Thoracic aorta (tissue), 2 donors: Measurements from ENCODE around the gene SLC23A2. TPM values are rescaled to one million over a fixed set of nuclear protein-coding genes. Genes with fewer than 3 reads are reported as not detected.

Source experiments
- ATAC-seq: fragments of 150-250 bp; one replicate; pipeline ENCODE4 v1.8.0; 2017; ENCODE audit warnings: low read depth; ENCODE audit not compliant: insufficient number of reproducible peaks, low FRiP score
- DNase-seq: peaks from one replicate; pipeline ENCODE4 v3.0.0-alpha.2; 2020; ENCODE audit warnings: low spot score
- H3K27ac ChIP-seq, 2 donors: fragments of 200-600 bp; sonication (generic); 1 replicate in 1 of 2; 2 replicates in 1 of 2; pipeline ENCODE4 v1.5.1; 2016; ENCODE audit warnings: mild to moderate bottlenecking in 2 of 2, moderate library complexity in 2 of 2
- H3K27me3 ChIP-seq: fragments of 200-600 bp; sonication (generic); replicated peaks from 2 replicates; pipeline ENCODE4 v1.6.0; 2016; ENCODE audit warnings: mild to moderate bottlenecking; ENCODE audit not compliant: insufficient read depth
- H3K36me3 ChIP-seq: fragments of 200-600 bp; sonication (generic); one replicate; pipeline ENCODE4 v1.5.1; 2016
- H3K4me1 ChIP-seq, 2 donors: fragments of 200-600 bp; sonication (generic); 1 replicate in 1 of 2; 2 replicates in 1 of 2; pipeline versions ENCODE4 v1.5.1 to v1.6.0; 2016; ENCODE audit warnings: low read depth in 2 of 2, mild to moderate bottlenecking in 1 of 2; ENCODE audit not compliant: control insufficient read depth in 1 of 2
- H3K4me3 ChIP-seq: fragments of 200-600 bp; sonication (generic); 2 replicates; pipeline ENCODE4 v1.5.1; 2016; ENCODE audit warnings: mild to moderate bottlenecking
- H3K9me3 ChIP-seq: fragments of 200-600 bp; sonication (generic); 2 replicates; pipeline ENCODE4 v1.5.1; 2016
- CTCF ChIP-seq: fragments of 200-600 bp; sonication (generic); IDR thresholded peaks from one replicate; pipeline ENCODE4 v1.5.1; 2019; ENCODE audit warnings: antibody characterized with exemption
- total RNA-seq, 2 donors: library from RNA; depleted of rRNA; stranded (reverse); fragments of >200 nt; gene quantifications; one replicate each; pipeline versions ENCODE4 v1.1.0 to v1.2.3, GENCODE V29; 2016

SLC23A2 gene
- total RNA-seq, 2 donors from 2014 or later = 32.1 to 51.9 TPM

GRCh38 chr20:4809707-4810106 is 191.6 kb downstream of the SLC23A2 start:
- ATAC-seq (no peak), DNase-seq (no peak)
- Histone ChIP-seq H3K36me3 (no peaks in the 10 kb centered on the region), H3K9me3 (no peaks in the 10 kb centered on the region), H3K27ac (no peak overlapping the region), H3K27me3 (no peaks in the 10 kb centered on the region), H3K4me1 (peaks cover 0 to 17% of the 10 kb centered on the region in 2 donors), H3K4me3 (no peak overlapping the region)
- TF ChIP-seq CTCF = no peak

- Histone ChIP-seq H3K36me3 (no peaks in the 10 kb centered on the region), H3K27me3 (no peaks in the 10 kb centered on the region), H3K4me3 (no peak overlapping the region), H3K9me3 (no peaks in the 10 kb centered on the region), H3K4me1 (peaks cover 0 to 15% of the 10 kb centered on the region in 2 donors), H3K27ac (no peak overlapping the region)
- no peak for TF ChIP-seq CTCF
- DNase-seq (no peak), ATAC-seq (no peak)
These were observed 192.4 kb downstream of the SLC23A2 start for GRCh38 chr20:4808872-4809271.

DNA sequence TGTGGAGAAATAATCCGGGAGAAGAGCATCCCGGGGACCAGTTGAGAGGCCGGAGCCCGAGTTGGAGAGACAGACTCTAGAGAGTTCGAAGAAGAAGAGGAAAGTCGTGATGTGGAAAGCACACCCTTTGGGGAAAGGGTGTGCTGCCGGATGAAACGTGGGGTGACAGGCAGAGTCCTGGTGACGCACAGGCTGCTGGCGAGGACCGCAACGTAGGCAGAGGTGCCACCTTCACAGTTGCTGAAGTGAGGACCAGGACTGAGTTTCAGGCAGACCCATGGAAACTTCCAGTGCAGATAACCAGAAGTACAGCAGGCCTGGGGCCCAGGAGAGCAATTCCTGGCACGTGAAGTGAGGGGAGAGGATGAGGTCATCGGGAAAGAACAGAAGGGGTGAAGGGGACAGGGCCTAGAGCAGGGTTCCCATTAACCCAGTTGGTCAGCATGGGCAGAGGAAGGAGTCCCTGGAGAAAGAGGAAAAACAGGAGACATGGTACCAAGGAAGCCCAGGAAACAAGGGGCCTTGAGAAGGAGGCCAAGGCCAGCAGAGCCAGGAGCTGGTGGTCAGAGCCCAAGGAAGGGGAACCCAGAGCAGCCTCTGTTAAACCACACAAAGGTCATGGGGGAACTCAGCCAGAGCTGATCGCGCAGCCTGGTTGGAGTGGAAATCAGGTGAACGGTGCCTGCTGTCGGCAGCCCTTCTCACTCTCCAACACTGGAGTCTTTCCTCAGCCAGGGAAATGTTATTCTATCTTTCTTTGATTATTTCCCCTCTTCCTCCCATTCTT is 195.5 kb downstream of the SLC23A2 start:
- Histone ChIP-seq H3K4me1 (peaks cover 0 to 7% of the 10 kb centered on the region in 2 donors), H3K36me3 (no peaks in the 10 kb centered on the region), H3K27ac (no peak overlapping the region), H3K27me3 (no peaks in the 10 kb centered on the region), H3K9me3 (no peaks in the 10 kb centered on the region), H3K4me3 (no peak overlapping the region)
- DNase-seq (no peak), ATAC-seq (no peak)
- TF ChIP-seq CTCF = no peak

- Histone ChIP-seq H3K4me3 (no peak overlapping the region), H3K9me3 (no peaks in the 10 kb centered on the region), H3K4me1 (peaks cover 0 to 3% of the 10 kb centered on the region in 2 donors), H3K36me3 (peaks cover 8% of the 10 kb centered on the region), H3K27ac (peak overlapping the region in 1 of 2 donors; percentile 16), H3K27me3 (no peaks in the 10 kb centered on the region)
- no peak for TF ChIP-seq CTCF
- no peak for DNase-seq
- ATAC-seq = no peak
These were observed 198.8 kb downstream of the SLC23A2 start for GRCh38 chr20:4802527-4802926.

Other genes starting within 250 kb of the SLC23A2 start
- 10 to 100 TPM; 53.9 to 56.3 TPM for gene RASSF2, start 177.9 kb downstream of the SLC23A2 start, total RNA-seq
- gene TMEM230, start 111.6 kb upstream of the SLC23A2 start, total RNA-seq = 100 to 1,000 TPM in 1 of 2 donors, 10 to 100 TPM in 1; 62.8 to 114 TPM
- gene PCNA, start 118.4 kb upstream of the SLC23A2 start, total RNA-seq = 10 to 100 TPM; 20.5 to 39.7 TPM
- gene CDS2, start 125.5 kb upstream of the SLC23A2 start, total RNA-seq = 10 to 100 TPM; 63.6 to 85.6 TPM